SJCRH30 (cell line): Measurements from ENCODE around the gene TEX44. TPM values are rescaled to one million over a fixed set of nuclear protein-coding genes. Genes with fewer than 3 reads are reported as not detected.

Experiments
- DNase-seq, 2 experiments: peaks; one replicate each; pipeline ENCODE4 v3.0.0-alpha.2; 2015 to 2020
- H3K27ac ChIP-seq: fragments of 250-450 bp; sonication (Bioruptor Pico); 2 replicates; pipeline ENCODE4 v1.5.1; 2020; ENCODE audit warnings: mild to moderate bottlenecking, moderate library complexity
- H3K27me3 ChIP-seq: fragments of 250-450 bp; sonication (Bioruptor Pico); 2 replicates; pipeline ENCODE4 v1.5.1; 2020; ENCODE audit warnings: mild to moderate bottlenecking, moderate library complexity
- H3K36me3 ChIP-seq: fragments of 250-450 bp; sonication (Bioruptor Pico); 2 replicates; pipeline ENCODE4 v1.5.1; 2020; ENCODE audit warnings: mild to moderate bottlenecking, moderate library complexity
- H3K4me1 ChIP-seq: fragments of 250-450 bp; sonication (Bioruptor Pico); 2 replicates; pipeline ENCODE4 v1.5.1; 2020; ENCODE audit warnings: mild to moderate bottlenecking, moderate library complexity
- H3K4me3 ChIP-seq: fragments of 250-450 bp; sonication (Bioruptor Pico); 2 replicates; pipeline ENCODE4 v1.5.1; 2020; ENCODE audit warnings: mild to moderate bottlenecking, moderate library complexity
- H3K9me3 ChIP-seq: fragments of 250-450 bp; sonication (Bioruptor Pico); replicated peaks from 2 replicates; pipeline ENCODE4 v1.5.1; 2020; ENCODE audit warnings: mild to moderate bottlenecking, moderate library complexity
- total RNA-seq: library from RNA; depleted of rRNA; stranded (reverse); fragments of >200 nt; shearing (Covaris generic); gene quantifications from 2 replicates; pipeline ENCODE4 v1.2.3, GENCODE V29; 2014; rRNA removed

TEX44 gene
- total RNA-seq, 1 experiment from 2014 or later, result not detected

DNA sequence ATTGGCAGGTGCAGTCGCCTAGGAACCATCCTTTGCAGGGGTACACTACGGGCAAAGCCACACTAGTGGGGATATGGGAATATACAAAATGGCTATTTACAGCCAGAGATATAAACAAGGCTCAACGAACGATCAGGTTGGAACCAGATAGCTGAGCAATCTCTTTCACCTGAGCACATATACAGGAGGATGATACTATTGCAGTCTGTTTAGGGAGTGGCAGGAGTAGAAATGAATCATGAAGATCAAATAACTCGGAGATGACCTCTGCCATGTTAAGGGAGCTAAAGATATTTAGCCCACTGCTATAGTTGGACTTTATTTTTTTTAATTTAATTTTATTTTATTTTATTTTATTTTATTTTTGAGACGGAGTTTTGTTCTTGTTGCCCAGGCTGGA, 33.8 kb downstream of the TEX44 start:
- H3K27ac ChIP-seq, result no peak overlapping the region
- H3K4me1 ChIP-seq, result no peaks in the 10 kb centered on the region
- H3K9me3 ChIP-seq, result no peaks in the 10 kb centered on the region
- H3K27me3 ChIP-seq, result no peaks in the 10 kb centered on the region
- no peak for DNase-seq
- no peaks in the 10 kb centered on the region for H3K36me3 ChIP-seq
- no peak overlapping the region for H3K4me3 ChIP-seq

DNA sequence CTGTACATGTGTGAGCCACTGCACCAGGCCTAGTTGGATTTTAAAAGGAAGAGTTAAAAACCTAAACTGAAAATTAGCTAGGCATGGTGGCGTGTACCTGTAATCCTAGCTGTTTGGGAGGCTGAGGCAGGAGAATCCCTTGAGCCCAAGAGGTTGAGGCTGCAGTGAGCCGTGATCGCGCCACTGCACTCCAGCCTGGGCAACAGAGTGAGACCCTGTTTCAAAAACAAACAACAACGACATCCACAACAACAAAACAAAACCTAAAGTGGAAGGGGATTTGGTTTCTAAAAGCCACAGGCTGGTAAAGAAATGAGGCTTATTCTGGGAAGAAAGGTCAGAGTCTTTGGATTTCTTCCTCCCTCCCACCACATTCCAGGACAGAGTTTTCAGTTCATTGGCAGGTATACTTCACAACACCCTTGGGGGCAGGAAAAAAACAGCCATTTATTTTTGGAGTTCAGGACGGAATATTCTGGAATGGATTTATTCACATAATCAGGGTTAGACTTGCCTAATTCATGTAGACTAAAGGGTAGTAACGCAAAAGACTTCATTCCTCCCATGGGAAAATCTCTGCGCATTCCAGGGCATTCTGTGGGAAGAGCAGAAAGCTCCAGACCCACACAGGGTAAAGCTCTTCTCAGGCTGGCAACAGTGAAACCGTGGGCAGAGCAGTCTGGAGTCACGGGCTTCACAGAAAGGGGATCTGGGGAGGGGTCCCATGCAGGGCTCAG, 34.9 kb downstream of the TEX44 start:
- no peaks in the 10 kb centered on the region for H3K4me1 ChIP-seq
- no peaks in the 10 kb centered on the region for H3K9me3 ChIP-seq
- H3K27ac ChIP-seq, result no peak overlapping the region
- H3K27me3 ChIP-seq, result no peaks in the 10 kb centered on the region
- DNase-seq, result no peak
- H3K36me3 ChIP-seq, result no peaks in the 10 kb centered on the region
- no peak overlapping the region for H3K4me3 ChIP-seq

DNA sequence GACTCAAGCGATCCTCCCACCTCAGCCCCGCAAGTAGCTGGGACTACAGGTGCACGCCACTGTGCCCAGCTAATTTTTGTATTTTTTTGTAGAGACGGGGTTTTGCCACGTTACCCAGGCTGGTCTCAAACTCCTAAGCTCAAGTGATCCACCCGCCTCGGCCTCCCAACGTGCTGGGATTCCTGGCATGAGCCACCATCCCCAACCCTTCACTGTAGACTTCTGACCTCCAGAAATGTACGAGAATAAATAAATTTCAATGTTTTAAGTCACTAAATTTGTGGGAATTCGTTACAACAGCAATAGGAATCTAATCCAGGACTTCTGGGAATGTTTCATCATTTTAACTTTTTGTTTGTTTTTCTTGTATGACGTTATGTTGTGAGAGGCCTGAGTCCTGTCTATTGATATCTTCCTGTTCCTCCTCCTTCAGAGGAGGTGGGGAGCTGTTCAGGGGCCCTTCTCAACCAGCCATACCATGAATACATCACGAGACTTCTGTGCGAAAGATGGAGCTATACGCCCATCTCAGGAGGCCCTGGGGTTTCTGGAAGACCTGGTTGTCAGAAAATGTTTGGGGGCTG, 40.0 kb downstream of the TEX44 start:
- Histone ChIP-seq H3K4me1 (no peaks in the 10 kb centered on the region), H3K4me3 (no peak overlapping the region), H3K27me3 (no peaks in the 10 kb centered on the region), H3K9me3 (no peaks in the 10 kb centered on the region), H3K36me3 (no peaks in the 10 kb centered on the region), H3K27ac (no peak overlapping the region)
- DNase-seq, result no peak

DNA sequence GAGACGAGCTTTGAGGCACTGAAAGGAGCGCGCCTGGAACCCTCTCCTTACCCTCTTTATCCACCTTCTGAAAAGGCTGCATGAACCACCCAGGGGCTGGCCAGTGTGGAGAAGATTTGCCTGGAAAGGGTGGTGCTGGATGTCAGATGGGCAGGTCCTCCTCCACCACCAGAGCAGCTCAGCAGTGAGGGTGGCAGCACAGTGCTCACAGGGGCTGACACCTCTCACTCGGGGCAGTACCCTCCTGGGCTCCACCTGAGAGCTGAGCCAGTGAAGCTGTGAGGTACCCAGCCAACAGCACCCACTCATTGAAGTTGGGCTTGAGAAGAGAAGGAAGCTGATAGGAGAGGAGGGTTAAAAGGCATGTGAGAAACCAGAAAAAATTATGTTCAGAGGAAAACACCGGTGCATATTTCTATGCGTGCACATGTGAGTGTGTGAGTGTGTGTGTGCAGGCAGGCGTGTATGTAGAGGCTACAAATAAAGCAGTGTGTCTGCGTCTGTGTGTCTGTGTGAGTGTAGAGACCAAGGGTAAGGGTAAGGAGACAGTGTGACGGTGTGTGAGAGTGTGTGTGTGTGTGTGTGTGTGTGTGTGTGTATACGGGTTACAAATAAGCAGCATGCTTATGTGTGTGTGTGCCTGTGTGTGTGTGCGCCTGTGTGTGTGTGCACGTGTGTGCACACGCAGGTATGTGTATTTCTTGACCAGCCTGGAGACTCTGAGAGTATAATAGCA, 40.7 kb downstream of the TEX44 start:
- Histone ChIP-seq H3K36me3 (no peaks in the 10 kb centered on the region), H3K4me1 (no peaks in the 10 kb centered on the region), H3K4me3 (no peak overlapping the region), H3K27me3 (no peaks in the 10 kb centered on the region), H3K27ac (no peak overlapping the region), H3K9me3 (no peaks in the 10 kb centered on the region)
- no peak for DNase-seq

DNA sequence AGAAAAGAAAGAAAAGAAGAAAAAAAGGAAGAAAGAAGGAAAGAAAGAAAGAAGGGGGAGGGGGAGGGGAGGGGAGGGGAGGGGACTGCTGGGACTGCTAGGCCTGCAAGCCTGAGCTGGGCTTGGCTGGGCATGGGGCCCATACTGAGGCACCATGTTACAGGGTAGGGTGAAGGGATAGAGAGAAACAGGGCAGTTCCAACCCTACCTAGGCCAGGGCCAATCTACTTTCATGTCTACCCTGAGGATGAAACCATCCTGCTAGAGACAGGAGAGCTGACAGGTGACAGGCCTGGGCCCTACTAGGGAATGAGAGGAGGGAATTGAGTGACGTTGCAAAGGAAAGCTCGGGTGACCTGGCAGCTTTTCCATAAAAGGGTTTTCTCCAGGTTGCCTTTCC, 41.7 kb downstream of the TEX44 start:
- Histone ChIP-seq H3K27ac (no peak overlapping the region), H3K27me3 (no peaks in the 10 kb centered on the region), H3K9me3 (no peaks in the 10 kb centered on the region), H3K4me3 (no peak overlapping the region), H3K36me3 (no peaks in the 10 kb centered on the region), H3K4me1 (no peaks in the 10 kb centered on the region)
- DNase-seq, result no peak

DNA sequence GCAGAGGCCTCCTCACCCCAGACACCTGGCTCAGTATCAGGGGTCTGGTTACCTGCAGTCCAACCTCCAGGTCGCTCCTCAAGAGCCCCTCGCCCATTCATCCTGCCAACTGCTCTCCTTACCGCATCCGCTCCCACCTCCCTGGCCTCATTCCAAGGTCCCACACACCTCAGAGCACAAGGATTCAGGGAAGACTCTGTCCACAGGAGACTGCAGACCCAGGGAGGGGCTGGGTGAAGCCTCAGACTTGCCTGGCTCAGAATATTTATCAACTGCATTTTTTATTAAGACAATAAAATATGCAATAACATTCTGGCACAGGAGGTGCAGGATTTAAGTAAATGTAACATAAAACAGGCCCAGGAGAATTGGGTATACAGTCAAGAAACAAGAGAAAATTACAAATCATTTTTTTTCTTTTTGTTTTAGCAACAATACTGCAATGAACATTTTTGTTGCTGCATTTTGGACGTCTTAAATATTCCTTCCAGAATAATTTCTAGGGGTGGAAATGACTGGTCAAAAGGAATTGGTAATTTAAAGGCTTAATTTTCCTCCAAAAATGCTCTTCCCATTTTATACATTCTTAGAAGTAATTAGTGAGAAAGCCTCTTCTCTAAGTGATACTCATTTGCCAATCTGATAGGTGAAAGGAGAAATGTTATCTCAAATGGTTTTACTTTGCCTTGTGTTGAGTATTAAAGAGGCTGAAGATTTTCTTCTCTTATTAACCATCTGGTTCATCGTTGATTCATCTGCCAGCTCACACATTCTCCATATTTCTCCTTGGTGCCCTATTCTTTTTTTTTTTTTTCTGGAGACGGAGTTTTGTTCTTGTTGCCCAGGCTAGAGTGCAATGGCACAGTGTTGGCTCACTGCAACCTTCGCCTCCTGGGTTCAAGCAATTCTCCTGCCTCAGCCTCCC, 42.5 kb downstream of the TEX44 start:
- no peak for DNase-seq
- no peak overlapping the region for H3K27ac ChIP-seq
- no peaks in the 10 kb centered on the region for H3K27me3 ChIP-seq
- no peaks in the 10 kb centered on the region for H3K36me3 ChIP-seq
- no peak overlapping the region for H3K4me3 ChIP-seq
- H3K9me3 ChIP-seq, result no peaks in the 10 kb centered on the region
- H3K4me1 ChIP-seq, result no peaks in the 10 kb centered on the region

DNA sequence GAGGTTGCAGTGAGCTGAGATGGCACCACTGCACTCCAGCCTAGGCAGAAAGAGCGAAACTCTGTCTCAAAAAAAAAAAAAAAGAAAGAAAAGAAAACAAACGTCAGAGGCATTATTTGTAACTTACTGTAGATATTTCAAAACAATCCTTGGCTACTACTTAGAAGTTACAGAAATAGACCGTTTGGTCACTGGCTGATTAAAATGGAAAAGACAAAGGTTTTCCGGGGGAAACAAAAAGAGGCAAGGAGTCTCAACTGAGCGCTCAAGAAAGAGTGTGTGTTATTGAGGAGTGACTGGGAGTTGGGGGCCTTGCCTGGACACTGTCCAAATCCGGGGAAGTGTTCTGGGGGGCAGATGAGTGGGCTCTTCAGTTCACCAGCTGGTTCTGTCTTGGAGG, 47.6 kb downstream of the TEX44 start:
- Histone ChIP-seq H3K4me3 (no peak overlapping the region), H3K27ac (no peak overlapping the region), H3K27me3 (no peaks in the 10 kb centered on the region), H3K9me3 (no peaks in the 10 kb centered on the region), H3K4me1 (peaks cover 3% of the 10 kb centered on the region; the same call in 1 of the 2 replicates), H3K36me3 (no peaks in the 10 kb centered on the region)
- no peak for DNase-seq

DNA sequence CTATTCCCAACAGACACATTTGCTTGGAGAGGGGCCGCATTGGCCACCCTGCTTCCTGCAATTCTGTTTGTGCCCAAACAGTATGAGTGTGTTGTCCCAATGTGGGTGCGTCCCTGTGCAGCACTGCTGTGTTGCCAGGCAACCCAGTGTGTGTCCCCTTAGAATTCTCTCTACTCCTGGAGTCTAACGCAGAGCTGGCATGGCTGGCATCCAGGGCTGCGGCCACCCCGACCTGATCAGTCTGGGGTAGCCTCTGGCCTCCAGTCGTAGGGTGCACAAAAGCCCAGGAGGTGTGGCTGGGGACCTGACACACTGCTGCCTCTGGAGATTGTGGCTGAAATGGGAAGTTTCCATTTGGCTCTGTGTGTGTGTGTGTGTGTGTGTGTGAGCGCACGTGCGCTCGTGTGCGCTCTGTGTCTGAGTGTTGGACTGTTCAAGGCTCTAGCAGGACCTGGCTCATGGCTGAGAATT, 48.0 kb downstream of the TEX44 start:
- no peak overlapping the region for H3K4me3 ChIP-seq
- peaks cover 3% of the 10 kb centered on the region; the same call in 1 of the 2 replicates for H3K4me1 ChIP-seq
- no peak for DNase-seq
- no peak overlapping the region for H3K27ac ChIP-seq
- no peaks in the 10 kb centered on the region for H3K9me3 ChIP-seq
- no peaks in the 10 kb centered on the region for H3K27me3 ChIP-seq
- H3K36me3 ChIP-seq, result no peaks in the 10 kb centered on the region

DNA sequence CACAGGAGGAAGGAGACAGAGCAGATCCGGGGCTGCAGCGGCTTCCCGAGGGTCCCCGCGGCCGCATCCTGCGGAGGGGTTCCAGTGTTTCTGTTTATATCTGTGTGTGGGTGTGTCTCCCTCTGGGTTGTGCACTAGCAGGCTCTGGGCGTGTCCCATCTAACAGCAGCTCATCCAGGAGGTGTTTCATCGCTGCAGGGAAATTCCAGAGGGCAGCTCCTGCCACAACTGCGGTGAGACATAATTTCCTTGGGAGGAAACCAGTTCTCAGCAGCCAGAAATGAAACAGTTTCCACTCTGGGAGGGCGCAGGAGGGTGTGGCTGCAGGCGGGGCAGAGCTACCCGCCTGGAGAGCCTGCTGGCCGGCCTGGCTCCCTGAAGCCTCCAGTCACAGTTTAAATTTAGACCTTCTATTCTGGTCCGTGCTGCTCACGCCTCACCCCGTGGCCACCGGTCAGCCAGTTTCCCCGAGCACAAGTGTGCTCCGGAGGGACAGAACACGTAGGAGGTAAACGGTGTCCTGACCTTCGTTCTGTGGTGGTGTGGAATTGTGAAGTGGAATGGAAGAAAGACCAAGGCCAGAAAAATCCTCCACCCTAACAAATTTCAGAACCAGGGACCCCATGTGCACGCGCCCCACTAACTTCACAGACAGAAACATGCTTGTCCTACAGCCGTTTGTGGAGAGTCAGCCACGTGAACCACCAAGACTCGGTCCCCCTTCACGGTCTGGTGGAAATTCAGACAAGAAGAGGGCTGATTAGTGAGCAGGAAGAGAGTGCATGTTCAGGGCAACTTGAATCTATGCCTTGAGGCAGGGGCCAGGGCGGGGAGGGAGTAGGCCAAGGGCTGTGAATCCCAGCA, 50.2 kb downstream of the TEX44 start:
- H3K4me1 ChIP-seq, result peaks cover 3% of the 10 kb centered on the region; the same call in 1 of the 2 replicates
- DNase-seq, result peak; percentile 81 to 87
- peak overlapping the region; percentile 9 for H3K4me3 ChIP-seq
- H3K27me3 ChIP-seq, result peaks cover 5% of the 10 kb centered on the region
- no peaks in the 10 kb centered on the region for H3K36me3 ChIP-seq
- H3K27ac ChIP-seq, result peak overlapping the region; percentile 60
- H3K9me3 ChIP-seq, result no peaks in the 10 kb centered on the region

DNA sequence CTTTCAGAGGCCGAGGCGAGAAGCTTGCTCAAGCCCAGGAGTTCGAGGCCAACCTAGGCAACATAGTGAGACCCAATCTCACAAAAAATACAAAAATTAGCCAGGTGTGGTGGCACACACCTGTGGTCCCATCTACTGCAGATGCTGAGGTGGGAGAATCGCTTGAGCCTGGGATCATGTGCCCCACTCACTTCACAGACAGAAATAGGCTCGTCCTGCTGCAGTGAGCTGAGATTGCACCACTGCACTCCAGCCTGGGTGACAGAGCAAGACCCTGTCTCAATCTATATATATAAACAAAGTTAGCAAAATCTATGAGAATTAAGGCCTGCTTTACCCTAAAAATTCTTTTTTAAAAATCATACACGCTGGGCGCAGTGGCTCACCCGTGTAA, 50.8 kb downstream of the TEX44 start:
- Histone ChIP-seq H3K9me3 (no peaks in the 10 kb centered on the region), H3K36me3 (no peaks in the 10 kb centered on the region), H3K27me3 (peaks cover 6% of the 10 kb centered on the region), H3K4me1 (peaks cover 3% of the 10 kb centered on the region; the same call in 1 of the 2 replicates), H3K27ac (peak overlapping the region; percentile 60; the same call in 1 of the 2 replicates), H3K4me3 (no peak overlapping the region)
- no peak for DNase-seq

Other genes with a start within 250 kb of the TEX44 start
- gene B3GNT7, start 197.2 kb upstream of the TEX44 start, total RNA-seq, result 0.04 TPM in 1 of 2 replicates, not detected in the other
- gene NCL, start 128.4 kb upstream of the TEX44 start, total RNA-seq, result 795 and 908 TPM in 2 replicates
- not detected in 2 replicates for gene NMUR1, start 62.4 kb upstream of the TEX44 start, total RNA-seq
- gene PTMA, start 115.7 kb downstream of the TEX44 start, total RNA-seq, result 1,694 and 1,855 TPM in 2 replicates
- gene PDE6D, start 188.4 kb downstream of the TEX44 start, total RNA-seq, result 18.3 and 20.0 TPM in 2 replicates
- 42.9 and 45.9 TPM in 2 replicates for gene COPS7B, start 193.6 kb downstream of the TEX44 start, total RNA-seq